GM20000 (cell line): ENCODE data around the gene DNAH5.
"Not testable (repeated sequence)": the region's sequence is repeated elsewhere in the genome, so short reads cannot be mapped to it uniquely, and the experiment has no call there.

Source experiments
- DNase-seq: peaks from one replicate; pipeline ENCODE4 v3.0.0; 2012; ENCODE audit warnings: low spot score
- CTCF ChIP-seq: IDR thresholded peaks from 2 replicates; pipeline ENCODE4 v1.5.1; 2012; ENCODE audit warnings: mild to moderate bottlenecking, control low read depth; ENCODE audit errors: extremely low read depth, missing control alignments

The DNAH5 gene

DNA sequence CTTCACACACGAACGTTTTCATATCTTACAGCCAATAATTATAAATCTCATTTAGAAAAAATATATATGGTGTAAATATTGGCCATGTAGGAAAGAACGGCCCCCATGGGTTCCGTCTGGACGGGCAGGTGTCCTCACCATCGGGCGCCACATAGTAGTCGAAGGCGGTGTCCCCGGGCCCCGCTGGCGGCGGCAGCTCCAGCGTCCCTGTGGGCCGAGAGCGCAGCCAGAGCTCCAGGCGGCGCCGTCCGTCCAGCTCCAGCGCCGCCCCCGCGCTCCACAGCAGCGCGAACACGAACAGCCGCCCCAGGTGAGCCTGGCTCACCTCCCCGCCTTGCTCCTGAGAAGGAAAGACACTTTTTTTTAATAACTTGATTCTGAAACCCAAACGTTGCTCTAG, 134.6 kb downstream of the DNAH5 start:
- TF ChIP-seq CTCF, result no peak

GRCh38 chr5:13804336-13804735, 140.2 kb downstream of the DNAH5 start:
- no peak for DNase-seq
- TF ChIP-seq CTCF, result no peak

More for the DNA sequence above, 134.6 kb downstream of the DNAH5 start:
- DNase-seq, result no peak

- not testable (repeated sequence) for DNase-seq
Observed at GRCh38 chr5:13798569-13798968, 145.9 kb downstream of the DNAH5 start.

GRCh38 chr5:13785781-13786415, 158.6 kb downstream of the DNAH5 start:
- DNase-seq, result no peak

GRCh38 chr5:13783726-13784125, 160.8 kb downstream of the DNAH5 start:
- no peak for DNase-seq
- no peak for TF ChIP-seq CTCF

More at GRCh38 chr5:13785781-13786415, 158.6 kb downstream of the DNAH5 start:
- TF ChIP-seq CTCF, result no peak

GRCh38 chr5:13780081-13780480, 164.4 kb downstream of the DNAH5 start:
- no peak for DNase-seq
- TF ChIP-seq CTCF, result no peak

DNA sequence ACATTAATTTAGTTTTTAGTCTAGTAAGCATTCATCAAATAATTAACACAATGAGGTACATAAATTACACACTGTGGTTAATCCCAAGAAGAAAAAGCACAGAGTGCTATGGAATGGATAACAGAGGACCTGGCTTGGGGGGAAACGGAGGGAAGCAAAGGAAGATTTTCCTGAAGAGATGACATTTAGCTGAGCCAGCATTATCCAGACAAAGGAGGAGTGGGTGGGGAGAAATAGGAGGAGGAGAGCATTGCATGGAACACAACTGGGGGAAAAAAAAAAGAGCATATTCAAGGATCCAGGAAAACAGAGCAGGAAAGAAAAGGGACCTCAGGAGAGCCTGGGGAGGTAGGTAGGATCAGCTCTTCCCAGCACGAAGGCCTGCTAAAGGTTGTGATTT, 170.8 kb downstream of the DNAH5 start:
- no peak for TF ChIP-seq CTCF
- no peak for DNase-seq

DNA sequence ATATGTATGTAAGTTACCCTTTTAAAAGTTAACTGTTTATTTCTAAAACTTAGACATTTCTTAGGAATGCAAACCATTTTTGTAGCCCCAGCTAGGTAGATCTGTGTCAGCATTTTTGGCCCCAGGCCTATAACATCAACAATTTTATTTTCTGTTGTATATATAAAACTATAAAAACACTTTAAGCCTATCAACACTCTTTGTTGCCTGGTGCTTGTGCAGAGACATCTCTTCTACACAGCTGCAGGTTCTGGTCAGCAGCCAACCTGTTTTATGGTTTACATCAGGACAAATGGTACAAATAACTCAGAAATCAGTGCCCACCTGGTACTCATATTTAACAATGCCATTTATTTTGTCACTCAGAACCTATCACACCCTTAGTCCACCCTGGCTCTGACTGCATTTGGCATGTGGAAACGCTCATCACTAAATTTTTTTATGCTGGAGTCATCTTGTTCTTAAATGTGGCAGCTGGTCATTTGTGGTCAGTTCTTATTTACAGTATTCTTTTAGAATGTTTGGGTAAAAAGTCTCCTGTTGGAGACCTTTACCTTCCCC, 173.4 kb downstream of the DNAH5 start:
- TF ChIP-seq CTCF, result no peak
- no peak for DNase-seq
